GM23248 (cell line): ENCODE measurements around the gene OR2H2.

Source experiments
- EZH2 ChIP-seq: fragments of 200-600 bp; sonication (generic); IDR thresholded peaks from 2 replicates; pipeline ENCODE4 v1.6.1; 2018; ENCODE audit warnings: antibody characterized with exemption, mild to moderate bottlenecking; ENCODE audit not compliant: insufficient read depth, poor library complexity, severe bottlenecking
- EZH2phosphoT487 ChIP-seq: fragments of 200-600 bp; sonication (generic); IDR thresholded peaks from 2 replicates; pipeline ENCODE4 v1.6.1; 2018; ENCODE audit warnings: antibody characterized with exemption, moderate library complexity, mild to moderate bottlenecking, low read depth; ENCODE audit not compliant: insufficient read depth

GRCh38 chr6:29576056-29576455 lies 8.9 kb upstream of the OR2H2 start:
- TF ChIP-seq EZH2 (no peak), EZH2phosphoT487 (no peak)
